ENCODE results near the gene G6PC1. TPM values are rescaled to one million over a fixed set of nuclear protein-coding genes. Genes with fewer than 3 reads are reported as not detected.
"Not testable (repeated sequence)": the region's sequence is repeated elsewhere in the genome, so short reads cannot be mapped to it uniquely, and the experiment has no call there.

Gene G6PC1
- not detected for polyA plus RNA-seq (2012; ENCODE audit: insufficient read depth, insufficient read length)

DNA sequence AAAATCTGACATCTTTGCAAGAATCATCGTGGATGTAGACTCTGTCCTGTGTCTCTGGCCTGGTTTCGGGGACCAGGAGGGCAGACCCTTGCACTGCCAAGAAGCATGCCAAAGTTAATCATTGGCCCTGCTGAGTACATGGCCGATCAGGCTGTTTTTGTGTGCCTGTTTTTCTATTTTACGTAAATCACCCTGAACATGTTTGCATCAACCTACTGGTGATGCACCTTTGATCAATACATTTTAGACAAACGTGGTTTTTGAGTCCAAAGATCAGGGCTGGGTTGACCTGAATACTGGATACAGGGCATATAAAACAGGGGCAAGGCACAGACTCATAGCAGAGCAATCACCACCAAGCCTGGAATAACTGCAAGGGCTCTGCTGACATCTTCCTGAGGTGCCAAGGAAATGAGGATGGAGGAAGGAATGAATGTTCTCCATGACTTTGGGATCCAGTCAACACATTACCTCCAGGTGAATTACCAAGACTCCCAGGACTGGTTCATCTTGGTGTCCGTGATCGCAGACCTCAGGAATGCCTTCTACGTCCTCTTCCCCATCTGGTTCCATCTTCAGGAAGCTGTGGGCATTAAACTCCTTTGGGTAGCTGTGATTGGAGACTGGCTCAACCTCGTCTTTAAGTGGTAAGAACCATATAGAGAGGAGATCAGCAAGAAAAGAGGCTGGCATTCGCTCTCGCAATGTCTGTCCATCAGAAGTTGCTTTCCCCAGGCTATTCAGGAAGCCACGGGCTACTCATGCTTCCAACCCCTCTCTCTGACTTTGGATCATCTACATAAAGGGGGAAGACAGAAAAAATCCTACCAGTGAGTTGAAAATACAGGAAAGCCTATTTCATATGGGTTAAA, at the start of gene G6PC1:
TSS of gene G6PC1 (plus strand) at position 340 of the 872 bp plus-strand sequence. CDS start at position 418, 78 bp downstream.
- DNase-seq (ENCODE audit: low read depth, low spot score), result no peak
- H3K4me3 ChIP-seq (ENCODE audit: low read length), result no peak within 1 kb of the TSS

GRCh38 chr17:42850954-42851353, 49.6 kb upstream of the G6PC1 start, which contains the start of gene AOC3:
Gene AOC3 (plus strand): TSS chr17:42851199. CDS start chr17:42851344, 145 bp downstream.
- no peak within 1 kb of the TSS for H3K4me3 ChIP-seq (ENCODE audit: low read length)
- no peak for DNase-seq (ENCODE audit: low read depth, low spot score)

GRCh38 chr17:42851371-42852240, 49.0 kb upstream of the G6PC1 start:
- H3K4me3 ChIP-seq (ENCODE audit: low read length); DNase-seq (ENCODE audit: low read depth, low spot score): not testable (repeated sequence)

DNA sequence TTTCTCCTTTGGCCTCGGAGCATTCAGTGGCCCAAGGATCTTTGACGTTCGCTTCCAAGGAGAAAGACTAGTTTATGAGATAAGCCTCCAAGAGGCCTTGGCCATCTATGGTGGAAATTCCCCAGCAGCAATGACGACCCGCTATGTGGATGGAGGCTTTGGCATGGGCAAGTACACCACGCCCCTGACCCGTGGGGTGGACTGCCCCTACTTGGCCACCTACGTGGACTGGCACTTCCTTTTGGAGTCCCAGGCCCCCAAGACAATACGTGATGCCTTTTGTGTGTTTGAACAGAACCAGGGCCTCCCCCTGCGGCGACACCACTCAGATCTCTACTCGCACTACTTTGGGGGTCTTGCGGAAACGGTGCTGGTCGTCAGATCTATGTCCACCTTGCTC, 48.2 kb upstream of the G6PC1 start:
- DNase-seq (ENCODE audit: low read depth, low spot score), result no peak
- H3K4me3 ChIP-seq (ENCODE audit: low read length), result no peak overlapping the region

DNA sequence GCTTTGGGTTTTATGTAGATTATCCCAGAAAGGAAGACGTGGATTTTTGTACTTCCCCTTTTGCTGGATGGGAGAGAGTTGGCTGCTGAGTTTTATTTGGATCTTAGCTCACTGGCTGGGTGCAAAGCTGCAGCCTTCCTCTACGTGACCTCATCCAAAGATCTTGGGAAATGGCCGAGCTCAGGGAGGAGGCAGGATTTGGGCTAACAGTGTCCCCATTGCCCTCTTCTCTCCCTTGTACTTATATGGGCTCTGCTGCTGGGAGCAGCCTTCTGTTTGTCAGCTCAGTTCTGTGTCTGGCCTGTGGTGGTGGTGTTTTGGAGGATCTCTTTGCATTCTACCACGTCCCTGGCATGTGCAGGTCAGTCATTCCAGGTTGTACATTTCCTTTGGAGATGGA, 47.6 kb upstream of the G6PC1 start:
- no peak overlapping the region for H3K4me3 ChIP-seq (ENCODE audit: low read length)

GRCh38 chr17:42853597-42853967, 47.0 kb upstream of the G6PC1 start:
- no peak for DNase-seq (ENCODE audit: low read depth, low spot score)
- no peak overlapping the region for H3K4me3 ChIP-seq (ENCODE audit: low read length)

More for the DNA sequence above, 47.6 kb upstream of the G6PC1 start:
- DNase-seq (ENCODE audit: low read depth, low spot score), result no peak

DNA sequence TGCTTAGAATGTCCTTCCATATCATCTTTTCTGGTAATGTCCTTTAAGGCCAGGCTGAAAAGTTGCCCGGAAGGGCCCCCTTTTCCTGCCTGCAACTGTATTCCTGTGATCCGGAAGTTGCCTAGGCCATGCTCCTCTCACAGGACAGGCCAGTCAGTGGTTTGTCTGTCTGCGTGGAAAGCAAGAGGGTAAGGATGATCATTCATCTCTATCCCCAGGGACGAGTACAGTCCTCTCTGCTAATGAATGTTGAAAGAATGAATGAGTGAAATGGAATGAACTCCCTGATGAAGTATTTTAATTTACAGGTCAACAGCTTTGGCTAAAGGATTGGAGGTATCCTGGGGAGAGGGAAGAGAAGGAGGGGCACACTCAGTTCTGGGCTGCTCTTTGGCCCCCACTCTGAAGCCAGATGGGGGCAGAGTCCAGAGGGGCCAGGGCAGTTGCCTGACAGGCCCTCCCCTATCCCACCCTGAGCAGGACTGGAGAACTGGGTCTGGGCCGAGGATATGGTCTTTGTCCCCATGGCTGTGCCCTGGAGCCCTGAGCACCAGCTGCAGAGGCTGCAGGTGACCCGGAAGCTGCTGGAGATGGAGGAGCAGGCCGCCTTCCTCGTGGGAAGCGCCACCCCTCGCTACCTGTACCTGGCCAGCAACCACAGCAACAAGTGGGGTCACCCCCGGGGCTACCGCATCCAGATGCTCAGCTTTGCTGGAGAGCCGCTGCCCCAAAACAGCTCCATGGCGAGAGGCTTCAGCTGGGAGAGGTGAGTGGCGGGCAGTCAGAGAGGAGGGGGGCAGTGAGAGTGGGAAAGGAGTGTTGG, 46.4 kb upstream of the G6PC1 start:
- H3K4me3 ChIP-seq (ENCODE audit: low read length), result no peak overlapping the region
- DNase-seq (ENCODE audit: low read depth, low spot score), result no peak

GRCh38 chr17:42855048-42855596, 45.5 kb upstream of the G6PC1 start:
- no peak for DNase-seq (ENCODE audit: low read depth, low spot score)
- H3K4me3 ChIP-seq (ENCODE audit: low read length), result no peak overlapping the region

DNA sequence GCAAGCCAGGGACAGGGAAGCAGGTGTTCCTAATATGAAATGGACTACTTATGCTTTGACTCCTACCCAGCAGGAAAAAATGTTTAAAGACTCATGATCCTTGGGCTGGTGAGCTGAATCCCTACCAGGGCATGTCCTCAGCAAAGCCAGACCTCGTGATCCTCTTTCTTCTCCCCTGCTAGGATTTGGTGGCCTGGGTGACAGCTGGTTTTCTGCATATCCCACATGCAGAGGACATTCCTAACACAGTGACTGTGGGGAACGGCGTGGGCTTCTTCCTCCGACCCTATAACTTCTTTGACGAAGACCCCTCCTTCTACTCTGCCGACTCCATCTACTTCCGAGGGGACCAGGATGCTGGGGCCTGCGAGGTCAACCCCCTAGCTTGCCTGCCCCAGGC, 44.5 kb upstream of the G6PC1 start:
- not testable (repeated sequence) for DNase-seq (ENCODE audit: low read depth, low spot score); H3K4me3 ChIP-seq (ENCODE audit: low read length)

DNA sequence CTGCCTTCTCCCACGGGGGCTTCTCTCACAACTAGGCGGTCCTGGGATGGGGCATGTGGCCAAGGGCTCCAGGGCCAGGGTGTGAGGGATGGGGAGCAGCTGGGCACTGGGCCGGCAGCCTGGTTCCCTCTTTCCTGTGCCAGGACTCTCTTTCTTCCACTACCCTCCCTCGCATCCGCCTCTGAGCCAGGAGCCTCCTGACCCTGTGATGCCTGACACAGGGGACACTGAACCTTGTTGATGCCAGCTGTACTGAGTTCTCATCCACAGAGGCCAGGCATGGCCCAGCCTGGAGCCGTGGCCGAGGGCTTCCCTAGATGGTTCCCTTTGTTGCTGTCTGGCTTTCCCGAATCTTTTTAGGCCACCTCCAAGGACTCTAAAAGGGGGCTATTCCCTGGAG, 44.1 kb upstream of the G6PC1 start:
- not testable (repeated sequence) for H3K4me3 ChIP-seq (ENCODE audit: low read length); DNase-seq (ENCODE audit: low read depth, low spot score)

DNA sequence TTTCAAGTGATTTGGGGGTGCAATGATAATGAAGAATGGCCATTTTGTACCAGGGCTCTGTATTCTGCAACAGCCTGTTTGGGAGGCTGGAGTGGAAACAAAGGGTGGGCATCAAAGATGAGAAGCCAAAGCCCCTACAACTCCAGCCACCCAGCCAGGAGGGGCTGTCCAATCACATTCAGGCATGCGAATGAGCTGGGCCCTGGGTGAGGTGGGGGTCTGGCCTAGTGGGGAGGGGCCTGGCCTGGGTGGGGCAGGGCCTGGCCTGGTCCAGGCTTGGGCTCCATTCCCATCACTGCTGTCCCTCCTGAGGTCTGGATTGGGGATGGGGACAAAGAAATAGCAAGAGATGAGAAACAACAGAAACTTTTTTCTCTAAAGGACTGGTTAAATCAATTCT, 43.2 kb upstream of the G6PC1 start:
- H3K4me3 ChIP-seq (ENCODE audit: low read length), result no peak overlapping the region
- DNase-seq (ENCODE audit: low read depth, low spot score), result no peak

- no peak for DNase-seq (ENCODE audit: low read depth, low spot score)
These were observed 34.9 kb upstream of the G6PC1 start for GRCh38 chr17:42865638-42866094.

GRCh38 chr17:42866216-42866615, 34.4 kb upstream of the G6PC1 start:
- H3K4me3 ChIP-seq (ENCODE audit: low read length), result no peak overlapping the region

More at GRCh38 chr17:42865638-42866094, 34.9 kb upstream of the G6PC1 start:
- no peak overlapping the region for H3K4me3 ChIP-seq (ENCODE audit: low read length)

DNA sequence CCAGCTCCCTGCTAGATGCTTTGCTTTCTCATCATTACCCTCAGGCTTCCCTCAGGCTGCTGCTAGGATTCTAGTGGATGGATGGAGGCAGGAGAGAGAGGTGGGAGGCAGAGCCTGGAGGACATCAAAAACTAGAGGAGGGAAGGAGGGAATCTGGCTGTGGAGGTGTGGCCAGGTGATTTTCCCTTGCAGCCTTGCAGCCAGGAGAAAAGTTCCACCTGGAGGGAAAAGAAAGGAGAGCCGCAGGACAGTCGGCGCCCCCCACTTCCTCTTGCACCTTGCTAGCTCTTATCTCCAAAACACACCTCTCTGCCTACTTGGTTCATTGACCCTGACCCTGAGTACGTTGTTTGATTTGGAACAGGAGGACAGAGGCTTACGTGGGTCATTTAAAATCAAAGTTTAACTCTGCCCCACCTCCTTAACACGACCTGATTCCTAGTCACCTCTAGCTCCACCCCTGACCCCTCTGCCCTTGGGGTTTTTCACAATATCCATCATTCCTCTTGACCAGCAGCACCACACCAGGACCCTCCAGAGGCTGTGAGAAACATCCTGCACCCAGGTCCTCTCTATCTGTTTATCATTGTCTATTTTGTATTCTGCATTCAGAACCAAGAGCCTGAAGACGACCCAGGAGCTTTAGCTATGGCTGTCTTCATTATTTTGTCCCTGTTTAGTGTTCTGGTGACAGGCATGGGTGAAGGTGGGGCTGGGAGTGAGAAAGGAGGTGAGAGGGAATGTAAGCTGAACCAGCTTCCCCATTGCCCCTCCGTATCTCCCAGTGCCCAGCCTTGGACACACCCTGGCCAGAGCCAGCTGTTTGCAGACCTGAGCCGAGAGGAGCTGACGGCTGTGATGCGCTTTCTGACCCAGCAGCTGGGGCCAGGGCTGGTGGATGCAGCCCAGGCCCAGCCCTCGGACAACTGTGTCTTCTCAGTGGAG, 33.7 kb upstream of the G6PC1 start:
- H3K4me3 ChIP-seq (ENCODE audit: low read length), result no peak overlapping the region

More at GRCh38 chr17:42866216-42866615, 34.4 kb upstream of the G6PC1 start:
- DNase-seq (ENCODE audit: low read depth, low spot score), result no peak

GRCh38 chr17:42867694-42868261, 32.8 kb upstream of the G6PC1 start:
- H3K4me3 ChIP-seq (ENCODE audit: low read length); DNase-seq (ENCODE audit: low read depth, low spot score): not testable (repeated sequence)

More for the DNA sequence above, 33.7 kb upstream of the G6PC1 start:
- no peak for DNase-seq (ENCODE audit: low read depth, low spot score)

DNA sequence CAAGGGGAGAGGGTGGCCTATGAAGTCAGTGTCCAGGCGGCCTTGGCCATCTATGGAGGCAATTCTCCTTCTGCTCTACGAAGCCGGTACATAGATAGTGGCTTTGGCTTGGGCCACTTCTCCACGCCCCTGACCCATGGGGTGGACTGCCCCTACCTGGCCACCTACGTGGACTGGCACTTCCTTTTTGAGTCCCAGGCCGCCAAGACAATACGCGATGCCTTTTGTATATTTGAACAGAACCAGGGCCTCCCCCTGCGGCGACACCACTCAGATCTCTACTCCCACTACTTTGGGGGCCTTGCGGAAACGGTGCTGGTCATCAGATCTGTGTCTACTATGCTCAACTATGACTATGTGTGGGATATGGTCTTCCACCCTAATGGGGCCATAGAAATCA, 32.3 kb upstream of the G6PC1 start:
- no peak overlapping the region for H3K4me3 ChIP-seq (ENCODE audit: low read length)
- DNase-seq (ENCODE audit: low read depth, low spot score), result no peak

DNA sequence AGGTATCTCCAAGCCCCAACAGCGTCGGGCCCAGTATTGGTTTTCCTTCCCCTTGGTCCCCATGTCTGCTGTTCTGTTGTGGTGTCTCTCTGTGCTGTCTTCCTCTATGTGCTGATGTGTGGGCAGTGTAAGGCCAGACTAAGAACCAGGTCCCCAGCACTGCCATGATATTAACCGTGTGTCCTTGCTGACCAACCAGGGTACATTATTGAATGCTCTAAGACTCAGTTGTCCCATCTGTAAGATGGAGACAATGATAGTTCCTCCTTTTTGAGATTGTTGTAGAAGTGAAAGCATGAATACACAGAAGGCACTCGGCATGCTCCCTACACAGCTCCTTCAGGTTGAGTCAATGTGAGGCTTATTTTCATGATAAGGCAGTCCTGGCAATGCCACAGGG, 29.0 kb upstream of the G6PC1 start:
- no peak overlapping the region for H3K4me3 ChIP-seq (ENCODE audit: low read length)
- no peak for DNase-seq (ENCODE audit: low read depth, low spot score)
